HEK293 (cell line): ENCODE results near the gene BRMS1.

Experiments used
- CTCF ChIA-PET: fragments of 350-600 bp; formaldehyde crosslinking; extraction: SDS; loops from one replicate; lab custom pipeline; 2021; ENCODE audit warnings: antibody characterized with exemption; lab: Yijun Ruan, JAX
- POLR2A ChIA-PET: fragments of 300-600 bp; formaldehyde crosslinking; extraction: SDS; loops from one replicate; lab custom pipeline; 2020; ENCODE audit warnings: antibody characterized with exemption, inconsistent platforms; lab: Yijun Ruan, JAX
- H3K27ac ChIP-seq: fragments of 200-500 bp; sonication (Bioruptor generic); 2 replicates; pipeline ENCODE4 v1.5.1; 2014; ENCODE audit warnings: low read depth, low read length, control low read depth, inconsistent platforms; ENCODE audit errors: extremely low read depth
- H3K36me3 ChIP-seq, 2 experiments: fragments of 200-500 bp in 1 of 2; sonication (Bioruptor generic) in 1 of 2; 1 replicate in 1 of 2; 2 replicates in 1 of 2; pipeline ENCODE4 v1.5.1; 2014 to 2017; ENCODE audit warnings: inconsistent platforms in 2 of 2, low read length in 2 of 2; ENCODE audit not compliant: control insufficient read depth in 2 of 2, insufficient read depth in 1 of 2
- H3K4me1 ChIP-seq: fragments of 200-500 bp; sonication (Bioruptor generic); 2 replicates; pipeline ENCODE4 v1.5.1; 2014; ENCODE audit warnings: mild to moderate bottlenecking, low read length, inconsistent platforms; ENCODE audit not compliant: control insufficient read depth, insufficient read depth
- H3K4me3 ChIP-seq: 2 replicates; pipeline ENCODE4 v1.5.1; 2011; ENCODE audit warnings: low read depth, mild to moderate bottlenecking, control low read depth, low read length, moderate library complexity
- H3K9me3 ChIP-seq: fragments of 200-500 bp; sonication (Bioruptor generic); 2 replicates; pipeline ENCODE4 v1.5.1; 2014; ENCODE audit warnings: low read depth, low read length, inconsistent platforms; ENCODE audit not compliant: control insufficient read depth, insufficient read depth
- EGR2 ChIP-seq: fragments of 450-650 bp; formaldehyde crosslinking; IDR thresholded peaks from 2 replicates; pipeline ENCODE4 v1.5.1; 2016; ENCODE audit warnings: low read depth, missing biosample characterization, missing genetic modification characterization
- GLIS2 ChIP-seq: fragments of 450-650 bp; formaldehyde crosslinking; IDR thresholded peaks from 2 replicates; pipeline ENCODE4 v1.5.1; 2016; ENCODE audit warnings: missing biosample characterization, missing genetic modification characterization
- SCRT1 ChIP-seq: fragments of 450-650 bp; formaldehyde crosslinking; IDR thresholded peaks from 2 replicates; pipeline ENCODE4 v1.5.1; 2016; ENCODE audit warnings: missing biosample characterization, missing genetic modification characterization, borderline replicate concordance
- SP2 ChIP-seq: fragments of 450-650 bp; formaldehyde crosslinking; IDR thresholded peaks from 2 replicates; pipeline ENCODE4 v1.5.1; 2016; ENCODE audit warnings: missing biosample characterization, missing genetic modification characterization
- ZBTB21 ChIP-seq: fragments of 450-650 bp; formaldehyde crosslinking; IDR thresholded peaks from 2 replicates; pipeline ENCODE4 v1.5.1; 2017; ENCODE audit warnings: missing biosample characterization, missing genetic modification characterization
- ZFHX2 ChIP-seq: fragments of 450-650 bp; formaldehyde crosslinking; conservative IDR thresholded peaks from 2 replicates; pipeline ENCODE4 v1.5.1; 2016; ENCODE audit warnings: missing biosample characterization, missing genetic modification characterization
- ZNF16 ChIP-seq: fragments of 450-650 bp; formaldehyde crosslinking; IDR thresholded peaks from 2 replicates; pipeline ENCODE4 v1.5.1; 2016; ENCODE audit warnings: low read depth, missing biosample characterization, missing genetic modification characterization
- ZNF169 ChIP-seq: fragments of 450-650 bp; formaldehyde crosslinking; IDR thresholded peaks from 2 replicates; pipeline ENCODE4 v1.5.1; 2016; ENCODE audit warnings: missing biosample characterization, missing genetic modification characterization
- ZNF24 ChIP-seq: fragments of 450-650 bp; formaldehyde crosslinking; IDR thresholded peaks from 2 replicates; pipeline ENCODE4 v1.5.1; 2016; ENCODE audit warnings: missing biosample characterization, missing genetic modification characterization
- ZNF677 ChIP-seq: fragments of 450-650 bp; IDR thresholded peaks from 2 replicates; pipeline ENCODE4 v1.5.0; 2018; ENCODE audit warnings: missing biosample characterization, mild to moderate bottlenecking, missing genetic modification characterization, moderate library complexity
- ZNF843 ChIP-seq: fragments of 450-650 bp; formaldehyde crosslinking; IDR thresholded peaks from 2 replicates; pipeline ENCODE4 v1.5.1; 2016; ENCODE audit warnings: missing biosample characterization, missing genetic modification characterization
- TF ChIP-seq, protein P1 (sequence below): fragments of 450-650 bp; formaldehyde crosslinking; IDR thresholded peaks from 2 replicates; pipeline ENCODE4 v1.5.1; 2016; ENCODE audit warnings: missing biosample characterization, missing genetic modification characterization
- TF ChIP-seq, protein P2 (sequence below): fragments of 450-650 bp; formaldehyde crosslinking; IDR thresholded peaks from 2 replicates; pipeline ENCODE4 v1.5.1; 2016; ENCODE audit warnings: missing biosample characterization, missing genetic modification characterization, borderline replicate concordance
- TF ChIP-seq, protein P3 (sequence below): fragments of 450-650 bp; formaldehyde crosslinking; IDR thresholded peaks from 2 replicates; pipeline ENCODE4 v1.5.1; 2016; ENCODE audit warnings: missing biosample characterization, missing genetic modification characterization
- TF ChIP-seq, protein P4 (sequence below): fragments of 450-650 bp; formaldehyde crosslinking; IDR thresholded peaks from 2 replicates; pipeline ENCODE4 v1.5.1; 2016; ENCODE audit warnings: missing biosample characterization, missing genetic modification characterization

The BRMS1 gene

DNA sequence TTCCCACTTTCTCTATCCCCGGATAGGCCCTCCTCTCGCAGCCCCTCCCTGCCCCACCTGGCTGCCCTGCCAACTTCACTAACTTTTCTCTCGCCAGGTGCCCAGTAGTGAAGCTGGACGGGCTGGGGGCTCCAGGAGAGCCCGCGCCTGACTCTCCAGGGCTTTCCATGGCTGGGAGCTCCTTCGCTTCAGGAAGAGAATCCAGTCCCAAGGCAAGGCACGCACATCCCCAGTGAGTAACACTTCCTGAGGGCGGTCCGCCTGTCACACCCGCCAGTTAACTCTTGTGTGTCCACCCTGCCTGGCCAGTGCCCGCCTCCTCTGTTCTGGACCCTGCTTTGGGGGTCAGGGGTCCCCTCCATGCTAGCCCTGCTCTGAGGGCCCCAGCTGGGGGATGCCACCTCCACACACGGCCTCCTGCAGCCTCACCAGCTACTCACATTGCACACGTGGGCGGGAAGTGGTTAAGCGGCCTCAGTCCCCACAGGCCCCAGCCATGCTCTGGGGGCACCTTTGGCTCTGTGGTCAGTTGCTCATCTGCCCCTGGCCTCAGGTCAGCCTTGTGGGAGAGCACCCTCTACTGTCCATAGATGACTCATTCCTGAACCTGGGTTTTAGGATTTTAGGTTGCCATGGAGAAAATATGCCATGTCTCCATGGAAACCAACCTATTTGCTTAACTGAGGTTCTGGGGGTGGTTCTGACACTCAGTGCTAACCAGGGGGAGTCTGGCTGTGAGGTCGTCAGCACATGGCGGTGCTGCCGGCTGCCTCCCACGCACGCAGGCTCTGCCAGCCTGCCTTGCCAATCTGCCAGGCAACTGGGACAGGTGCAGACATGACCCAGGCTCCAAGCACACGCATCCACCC lies 8.4 kb downstream of the BRMS1 start, which contains the start of gene RIN1 (continued):
- peak; percentile 88 for TF ChIP-seq ZFHX2
- TF ChIP-seq, protein P1, sequence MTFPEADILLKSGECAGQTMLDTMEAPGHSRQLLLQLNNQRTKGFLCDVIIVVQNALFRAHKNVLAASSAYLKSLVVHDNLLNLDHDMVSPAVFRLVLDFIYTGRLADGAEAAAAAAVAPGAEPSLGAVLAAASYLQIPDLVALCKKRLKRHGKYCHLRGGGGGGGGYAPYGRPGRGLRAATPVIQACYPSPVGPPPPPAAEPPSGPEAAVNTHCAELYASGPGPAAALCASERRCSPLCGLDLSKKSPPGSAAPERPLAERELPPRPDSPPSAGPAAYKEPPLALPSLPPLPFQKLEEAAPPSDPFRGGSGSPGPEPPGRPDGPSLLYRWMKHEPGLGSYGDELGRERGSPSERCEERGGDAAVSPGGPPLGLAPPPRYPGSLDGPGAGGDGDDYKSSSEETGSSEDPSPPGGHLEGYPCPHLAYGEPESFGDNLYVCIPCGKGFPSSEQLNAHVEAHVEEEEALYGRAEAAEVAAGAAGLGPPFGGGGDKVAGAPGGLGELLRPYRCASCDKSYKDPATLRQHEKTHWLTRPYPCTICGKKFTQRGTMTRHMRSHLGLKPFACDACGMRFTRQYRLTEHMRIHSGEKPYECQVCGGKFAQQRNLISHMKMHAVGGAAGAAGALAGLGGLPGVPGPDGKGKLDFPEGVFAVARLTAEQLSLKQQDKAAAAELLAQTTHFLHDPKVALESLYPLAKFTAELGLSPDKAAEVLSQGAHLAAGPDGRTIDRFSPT (tag by site-specific recombination), result peak; percentile 37; the same call in 1 of the 2 replicates
- TF ChIP-seq ZNF24, result no peak
- TF ChIP-seq, protein P2, sequence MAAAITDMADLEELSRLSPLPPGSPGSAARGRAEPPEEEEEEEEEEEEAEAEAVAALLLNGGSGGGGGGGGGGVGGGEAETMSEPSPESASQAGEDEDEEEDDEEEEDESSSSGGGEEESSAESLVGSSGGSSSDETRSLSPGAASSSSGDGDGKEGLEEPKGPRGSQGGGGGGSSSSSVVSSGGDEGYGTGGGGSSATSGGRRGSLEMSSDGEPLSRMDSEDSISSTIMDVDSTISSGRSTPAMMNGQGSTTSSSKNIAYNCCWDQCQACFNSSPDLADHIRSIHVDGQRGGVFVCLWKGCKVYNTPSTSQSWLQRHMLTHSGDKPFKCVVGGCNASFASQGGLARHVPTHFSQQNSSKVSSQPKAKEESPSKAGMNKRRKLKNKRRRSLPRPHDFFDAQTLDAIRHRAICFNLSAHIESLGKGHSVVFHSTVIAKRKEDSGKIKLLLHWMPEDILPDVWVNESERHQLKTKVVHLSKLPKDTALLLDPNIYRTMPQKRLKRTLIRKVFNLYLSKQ (tag by site-specific recombination), result no peak
- TF ChIP-seq ZNF169, result no peak
- TF ChIP-seq, protein P3, sequence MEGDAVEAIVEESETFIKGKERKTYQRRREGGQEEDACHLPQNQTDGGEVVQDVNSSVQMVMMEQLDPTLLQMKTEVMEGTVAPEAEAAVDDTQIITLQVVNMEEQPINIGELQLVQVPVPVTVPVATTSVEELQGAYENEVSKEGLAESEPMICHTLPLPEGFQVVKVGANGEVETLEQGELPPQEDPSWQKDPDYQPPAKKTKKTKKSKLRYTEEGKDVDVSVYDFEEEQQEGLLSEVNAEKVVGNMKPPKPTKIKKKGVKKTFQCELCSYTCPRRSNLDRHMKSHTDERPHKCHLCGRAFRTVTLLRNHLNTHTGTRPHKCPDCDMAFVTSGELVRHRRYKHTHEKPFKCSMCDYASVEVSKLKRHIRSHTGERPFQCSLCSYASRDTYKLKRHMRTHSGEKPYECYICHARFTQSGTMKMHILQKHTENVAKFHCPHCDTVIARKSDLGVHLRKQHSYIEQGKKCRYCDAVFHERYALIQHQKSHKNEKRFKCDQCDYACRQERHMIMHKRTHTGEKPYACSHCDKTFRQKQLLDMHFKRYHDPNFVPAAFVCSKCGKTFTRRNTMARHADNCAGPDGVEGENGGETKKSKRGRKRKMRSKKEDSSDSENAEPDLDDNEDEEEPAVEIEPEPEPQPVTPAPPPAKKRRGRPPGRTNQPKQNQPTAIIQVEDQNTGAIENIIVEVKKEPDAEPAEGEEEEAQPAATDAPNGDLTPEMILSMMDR (tag by site-specific recombination), result peak; percentile 49; the same call in 1 of the 2 replicates
- no peak for TF ChIP-seq ZNF843 (tag by site-specific recombination)
- TF ChIP-seq EGR2 (tag by site-specific recombination), result peak; percentile 62
- TF ChIP-seq SCRT1 (tag by site-specific recombination), result no peak
- TF ChIP-seq ZNF16, result no peak
- no peak for TF ChIP-seq ZNF677 (tag by site-specific recombination)
- TF ChIP-seq GLIS2 (tag by site-specific recombination), result peak; percentile 41; the same call in 1 of the 2 replicates

DNA sequence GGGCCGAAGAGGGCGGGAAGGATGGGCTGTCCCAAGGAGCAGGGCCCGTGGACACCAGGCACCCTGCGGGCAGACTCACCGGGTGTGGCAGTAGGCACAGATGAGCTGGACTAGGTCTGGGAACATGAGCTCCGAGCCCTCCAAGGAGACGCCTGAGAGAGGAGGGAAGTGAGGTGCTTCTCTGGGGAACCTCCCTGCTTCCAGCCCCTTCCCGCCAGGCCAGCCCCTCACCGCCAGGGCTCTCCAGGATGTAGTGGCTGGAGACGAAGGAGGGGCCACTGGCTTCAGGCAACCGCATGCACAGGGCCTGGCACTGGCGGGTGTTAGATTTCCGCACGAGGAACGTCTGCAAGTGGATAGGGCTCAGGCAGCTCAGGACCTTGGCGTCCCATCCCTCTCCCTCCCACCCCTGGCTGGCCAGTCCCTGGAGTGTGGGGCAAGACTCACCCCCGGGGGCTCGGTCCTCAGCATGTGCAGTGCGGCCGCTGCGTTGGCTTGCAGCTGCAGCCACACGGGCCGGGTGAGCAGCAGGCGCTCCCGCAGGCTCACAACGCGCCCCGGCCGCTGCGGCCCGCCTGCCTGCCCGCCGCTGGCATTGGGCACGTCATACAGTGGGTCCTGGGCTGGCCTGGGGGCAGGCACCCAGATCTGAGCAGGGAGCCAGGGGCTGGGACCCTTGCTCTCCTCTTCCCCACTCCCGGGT lies 9.2 kb downstream of the BRMS1 start:
- Histone ChIP-seq H3K36me3 (peaks cover 0 to 34% of the 10 kb centered on the region in 2 experiments; a peak in 1 of 3 replicates), H3K4me3 (no peak overlapping the region), H3K4me1 (no peaks in the 10 kb centered on the region)
- POLR2A ChIA-PET, result interaction anchor here (0.7 to 1.9 kb wide), 8 partner anchors 9 to 47 kb away, joined by 3 to 10 read pairs (median 3); partner anchors contain the start of genes B4GAT1, BRMS1, CD248 and YIF1A
- TF ChIP-seq ZNF169 (no peak), SP2 (peak; percentile 28; the same call in 1 of the 2 replicates), ZBTB21 (tag by site-specific recombination) (no peak)
- TF ChIP-seq, protein P4, sequence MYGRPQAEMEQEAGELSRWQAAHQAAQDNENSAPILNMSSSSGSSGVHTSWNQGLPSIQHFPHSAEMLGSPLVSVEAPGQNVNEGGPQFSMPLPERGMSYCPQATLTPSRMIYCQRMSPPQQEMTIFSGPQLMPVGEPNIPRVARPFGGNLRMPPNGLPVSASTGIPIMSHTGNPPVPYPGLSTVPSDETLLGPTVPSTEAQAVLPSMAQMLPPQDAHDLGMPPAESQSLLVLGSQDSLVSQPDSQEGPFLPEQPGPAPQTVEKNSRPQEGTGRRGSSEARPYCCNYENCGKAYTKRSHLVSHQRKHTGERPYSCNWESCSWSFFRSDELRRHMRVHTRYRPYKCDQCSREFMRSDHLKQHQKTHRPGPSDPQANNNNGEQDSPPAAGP (tag by site-specific recombination), result peak; percentile 38; the same call in 1 of the 2 replicates
- TF ChIP-seq, all 188 proteins: peak for 2
- CTCF ChIA-PET, result interaction anchor here (0.6 to 3.1 kb wide), 9 partner anchors 10 to 702 kb away, joined by 3 to 19 read pairs (median 4); no protein-coding TSS in a partner anchor
- Histone ChIP-seq H3K27ac (no peak overlapping the region), H3K9me3 (no peaks in the 10 kb centered on the region)
